HCT116 (cell line): ENCODE results near the gene SFT2D2. TPM values are rescaled to one million over a fixed set of nuclear protein-coding genes. Genes with fewer than 3 reads are reported as not detected.

ENCODE experiments used
- ATAC-seq: fragments of 200-7000 bp; cut with Tn5 transposase; 2 replicates; pipeline ENCODE4 v1.9.1; 2020; ENCODE audit warnings: mild to moderate bottlenecking, moderate library complexity
- BruUV-seq: library from RNA; stranded (reverse); fragments of 400-500 nt; replicated peaks from 2 replicates; lab custom pipeline; 2021; lab: Mats Ljungman, UMichigan
- CTCF ChIA-PET: fragments of 300-600 bp; sonication (Branson Sonifier 250); formaldehyde crosslinking; loops from one replicate; lab custom pipeline; 2021; ENCODE audit warnings: antibody characterized with exemption; lab: Charles Lee
- POLR2A ChIA-PET: fragments of 300-600, 350-600 bp; sonication (Branson Sonifier 250); formaldehyde crosslinking; loops from one replicate; lab custom pipeline; 2021; ENCODE audit warnings: antibody characterized with exemption; lab: Charles Lee
- RAD21 ChIA-PET, 2 experiments: fragments of 300-600 bp; sonication (Branson Sonifier 250); formaldehyde crosslinking; loops; one replicate each; lab custom pipeline; 2023; ENCODE audit warnings: low total read pairs in 2 of 2; ENCODE audit not compliant: uncharacterized antibody in 2 of 2, unreplicated experiment in 2 of 2, low non-redundant PET in 1 of 2; lab: Charles Lee
- DNase-seq: peaks from one replicate; pipeline ENCODE4 v3.0.0-alpha.2; 2010; ENCODE audit warnings: low read depth, low spot score
- H2AFZ ChIP-seq: fragments of 200-600 bp; shearing (Covaris generic), sonication (generic); 2 replicates; pipeline ENCODE4 v1.6.1; 2017; ENCODE audit warnings: low read depth, mixed run types, mixed read lengths, antibody characterized with exemption, low read length; ENCODE audit not compliant: poor library complexity, severe bottlenecking
- H3K27ac ChIP-seq: 2 replicates; pipeline ENCODE4 v1.5.1; 2012; ENCODE audit warnings: low read depth, low read length
- H3K27me3 ChIP-seq: fragments of 200-600 bp; sonication (generic); 2 replicates; pipeline ENCODE4 v1.6.1; 2016; ENCODE audit warnings: mixed run types, low read length, mixed read lengths; ENCODE audit not compliant: insufficient read depth
- H3K36me3 ChIP-seq, 2 experiments: fragments of 200-500 bp in 1 of 2; fragments of 200-600 bp in 1 of 2; sonication (Bioruptor generic) in 1 of 2; sonication (generic) in 1 of 2; 2 replicates each; pipeline versions ENCODE4 v1.5.1 to v1.6.1; 2014 to 2016; ENCODE audit warnings: low read length in 2 of 2, inconsistent platforms in 1 of 2, mixed read lengths in 1 of 2, mixed run types in 1 of 2; ENCODE audit not compliant: insufficient read depth in 2 of 2, control insufficient read depth in 1 of 2
- H3K4me1 ChIP-seq, 2 experiments: fragments of 200-600 bp in 1 of 2; sonication (generic) in 1 of 2; 2 replicates each; pipeline versions ENCODE4 v1.5.1 to v1.6.1; 2012 to 2017; ENCODE audit warnings: low read length in 2 of 2, inconsistent platforms in 1 of 2, mild to moderate bottlenecking in 1 of 2, mixed read lengths in 1 of 2, mixed run types in 1 of 2, moderate library complexity in 1 of 2; ENCODE audit not compliant: insufficient read depth in 2 of 2, control insufficient read depth in 1 of 2
- H3K4me2 ChIP-seq: fragments of 200-600 bp; sonication (generic); 2 replicates; pipeline ENCODE4 v1.6.1; 2017; ENCODE audit warnings: mixed run types, low read length, mixed read lengths
- H3K4me3 ChIP-seq, 2 experiments: fragments of 200-600 bp in 1 of 2; sonication (generic) in 1 of 2; replicated peaks in 1 of 2; 2 replicates each; pipeline ENCODE4 v1.5.1; 2011 to 2016; ENCODE audit warnings: low read length in 2 of 2, control low read depth in 1 of 2, low read depth in 1 of 2, mild to moderate bottlenecking in 1 of 2, mixed read lengths in 1 of 2, mixed run types in 1 of 2
- H3K79me2 ChIP-seq: fragments of 200-600 bp; sonication (generic); 2 replicates; pipeline ENCODE4 v1.6.1; 2017; ENCODE audit warnings: mild to moderate bottlenecking, mixed run types, low read length, moderate library complexity, mixed read lengths; ENCODE audit not compliant: insufficient read depth
- H3K9ac ChIP-seq: fragments of 200-600 bp; sonication (generic); 2 replicates; pipeline ENCODE4 v1.6.1; 2016; ENCODE audit warnings: low read length, mixed read lengths
- H3K9me2 ChIP-seq: fragments of 200-600 bp; sonication (generic), shearing (Covaris generic); 2 replicates; pipeline ENCODE4 v1.6.1; 2017; ENCODE audit warnings: mixed run types, mild to moderate bottlenecking, moderate library complexity; ENCODE audit not compliant: insufficient read depth
- H3K9me3 ChIP-seq, 2 experiments: fragments of 200-500 bp in 1 of 2; fragments of 200-600 bp in 1 of 2; sonication (Bioruptor generic) in 1 of 2; sonication (generic) in 1 of 2; 2 replicates each; pipeline ENCODE4 v1.6.1; 2014 to 2017; ENCODE audit warnings: low read length in 2 of 2, mixed read lengths in 2 of 2, inconsistent platforms in 1 of 2, low read depth in 1 of 2, mild to moderate bottlenecking in 1 of 2, mixed run types in 1 of 2, moderate library complexity in 1 of 2; ENCODE audit not compliant: control insufficient read depth in 1 of 2, insufficient read depth in 1 of 2
- H4K20me1 ChIP-seq: fragments of 200-600 bp; sonication (generic), shearing (Covaris generic); 2 replicates; pipeline ENCODE4 v1.6.1; 2017; ENCODE audit warnings: mixed run types, mild to moderate bottlenecking, moderate library complexity; ENCODE audit not compliant: insufficient read depth
- CBX3 ChIP-seq: IDR thresholded peaks from 2 replicates; pipeline ENCODE4 v1.6.1; 2012; ENCODE audit warnings: low read depth
- CEBPB ChIP-seq: IDR thresholded peaks from 2 replicates; pipeline ENCODE4 v1.6.1; 2012; ENCODE audit warnings: low read depth
- CTCF ChIP-seq, 3 experiments: fragments of 200-600 bp in 1 of 3; sonication (generic) in 1 of 3; IDR thresholded peaks in 2 of 3; conservative IDR thresholded peaks in 1 of 3; 2 replicates each; pipeline ENCODE4 v1.5.1; 2012 to 2017; ENCODE audit warnings: low read depth in 2 of 3, low read length in 2 of 3, antibody characterized with exemption in 1 of 3, borderline replicate concordance in 1 of 3, control low read depth in 1 of 3, mild to moderate bottlenecking in 1 of 3, mixed read lengths in 1 of 3, mixed run types in 1 of 3, moderate library complexity in 1 of 3; ENCODE audit not compliant: insufficient read depth in 1 of 3
- EZH2 ChIP-seq: fragments of 200-600 bp; sonication (generic); IDR thresholded peaks from 2 replicates; pipeline ENCODE4 v1.6.1; 2017; ENCODE audit warnings: antibody characterized with exemption, mixed run types
- JUND ChIP-seq: IDR thresholded peaks from 2 replicates; pipeline ENCODE4 v1.6.1; 2012
- RAD21 ChIP-seq: IDR thresholded peaks from 2 replicates; pipeline ENCODE4 v1.6.1; 2012; ENCODE audit warnings: low read depth, mild to moderate bottlenecking
- REST ChIP-seq: IDR thresholded peaks from 2 replicates; pipeline ENCODE4 v1.6.1; 2012; ENCODE audit warnings: low read depth
- SRF ChIP-seq: IDR thresholded peaks from 2 replicates; pipeline ENCODE4 v1.6.1; 2012; ENCODE audit warnings: low read depth
- ZBTB33 ChIP-seq: IDR thresholded peaks from 2 replicates; pipeline ENCODE4 v1.6.1; 2011; ENCODE audit warnings: mild to moderate bottlenecking, low read length, moderate library complexity; ENCODE audit not compliant: insufficient replicate concordance; ENCODE audit errors: extremely low read depth
- intact Hi-C: fragments of 100-400 bp; cut with micrococcal nuclease; formaldehyde crosslinking; loops from 2 replicates; pipeline ENCODE4 v1.10.0; 2022
- total RNA-seq: library from RNA; stranded (reverse); gene quantifications from one replicate; pipeline ENCODE4 v1.2.1, GENCODE V29; 2021; ENCODE audit not compliant: unreplicated experiment

Gene SFT2D2
- total RNA-seq, 1 experiment from 2014 or later = 57.5 TPM

- ChIA-PET RAD21 (no interaction called here), POLR2A (interaction anchor here (0.6 kb wide), 1 partner anchor 52 kb away, joined by 3 read pairs; no protein-coding TSS in a partner anchor), CTCF (interaction anchor here (0.9 to 1.6 kb wide), 2 partner anchors 51 to 56 kb away, joined by 4 to 7 read pairs; no protein-coding TSS in a partner anchor)
- ATAC-seq = no peak
- Histone ChIP-seq H4K20me1 (no peaks in the 10 kb centered on the region), H3K36me3 (no peaks in the 10 kb centered on the region), H2AFZ (no peak overlapping the region), H3K79me2 (no peaks in the 10 kb centered on the region), H3K4me3 (no peak overlapping the region), H3K9ac (no peak overlapping the region), H3K9me3 (no peaks in the 10 kb centered on the region), H3K4me1 (peaks cover 27 to 30% of the 10 kb centered on the region in 2 experiments), H3K4me2 (peak overlapping the region; percentile 57), H3K9me2 (no peaks in the 10 kb centered on the region), H3K27ac (no peak overlapping the region), H3K27me3 (no peaks in the 10 kb centered on the region)
- no TSS peak for BruUV-seq
- DNase-seq = no peak
- TF ChIP-seq CEBPB (no peak), CTCF (IDR thresholded peaks at IDR 0.05 in 2 of 3, conservative IDR thresholded peaks at IDR 0.05 in 1 of 3; ENCODE audit: borderline replicate concordance in 1 of 3, insufficient read depth in 1 of 3, low read depth in 2 of 3, low read length in 2 of 3) (peak in 2 of 3 experiments; percentile 25 to 49; a peak in 2 of 6 replicates)
- intact Hi-C loops = no loop called here
Measured at GRCh38 chr1:168285971-168286927, 60.4 kb downstream of the SFT2D2 start.

DNA sequence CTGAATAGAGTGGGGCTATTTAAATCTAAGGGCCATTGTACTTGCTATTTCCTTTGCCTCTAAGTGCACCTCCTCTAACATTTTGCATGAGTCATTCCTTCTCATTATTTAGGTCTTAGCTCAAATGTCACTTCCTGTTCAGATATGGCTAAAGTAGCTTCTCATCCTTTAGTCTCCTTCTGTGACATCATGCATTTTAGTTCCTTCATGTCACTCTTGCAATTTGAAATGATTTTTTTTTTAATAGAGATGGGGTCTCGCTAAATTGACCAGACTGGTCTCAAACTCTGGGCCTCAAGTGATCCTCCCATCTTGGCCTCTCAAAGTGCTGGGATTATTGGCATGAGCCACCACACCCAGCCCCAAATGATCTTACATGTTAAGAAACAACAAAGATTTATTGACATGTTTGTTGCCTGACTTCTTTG, 61.4 kb downstream of the SFT2D2 start:
- H3K27me3 ChIP-seq = no peaks in the 10 kb centered on the region
- no peaks in the 10 kb centered on the region for H3K79me2 ChIP-seq
- H3K4me2 ChIP-seq = peak overlapping the region; percentile 57
- peaks cover 27 to 30% of the 10 kb centered on the region in 2 experiments for H3K4me1 ChIP-seq
- H3K36me3 ChIP-seq = no peaks in the 10 kb centered on the region
- H2AFZ ChIP-seq = no peak overlapping the region
- no peaks in the 10 kb centered on the region for H4K20me1 ChIP-seq
- no peaks in the 10 kb centered on the region for H3K9me3 ChIP-seq
- intact Hi-C loops = no loop called here
- DNase-seq = no peak
- no TSS peak for BruUV-seq
- ChIA-PET CTCF (interaction anchor here (1.6 kb wide), 1 partner anchor 52 kb away, joined by 7 read pairs; no protein-coding TSS in a partner anchor), POLR2A (interaction anchor here (0.6 kb wide), 1 partner anchor 53 kb away, joined by 3 read pairs; no protein-coding TSS in a partner anchor), RAD21 (no interaction called here)
- no peaks in the 10 kb centered on the region for H3K9me2 ChIP-seq
- peak overlapping the region in 1 of 2 experiments; percentile 20; a peak in 1 of 4 replicates for H3K4me3 ChIP-seq
- no peak overlapping the region for H3K9ac ChIP-seq
- peak; percentile 47; the same call in 1 of the 2 replicates for ATAC-seq
- no peak overlapping the region for H3K27ac ChIP-seq
- TF ChIP-seq EZH2 = no peak
- TF ChIP-seq SRF = peak; percentile 64; the same call in 1 of the 2 replicates
- TF ChIP-seq ZBTB33 = no peak
- no peak for TF ChIP-seq REST
- no peak for TF ChIP-seq RAD21
- TF ChIP-seq JUND = peak; percentile 40
- peak; percentile 46; the same call in 1 of the 2 replicates for TF ChIP-seq CBX3
